A549 (cell line): ENCODE results near the gene LARGE2.

Source experiments
- EHF ChIP-seq: fragments of 250-450 bp; sonication (Bioruptor Pico); IDR thresholded peaks from 2 replicates; pipeline ENCODE4 v1.5.0; 2020; ENCODE audit warnings: mild to moderate bottlenecking
- EHMT2 ChIP-seq: fragments of 200-600 bp; sonication (generic); IDR thresholded peaks from 2 replicates; pipeline ENCODE4 v1.6.1; 2016; ENCODE audit warnings: antibody characterized with exemption, low read depth, mild to moderate bottlenecking, moderate library complexity
- EP300 ChIP-seq, 2 experiments: fragments of >200 bp; sonication (Bioruptor Twin); formaldehyde crosslinking; IDR thresholded peaks; 2 replicates in 1 of 2; 3 replicates in 1 of 2; pipeline ENCODE4 v1.6.1; 2016 to 2017
- JUN ChIP-seq, 2 experiments: fragments of >200 bp; sonication (Bioruptor Twin); formaldehyde crosslinking; IDR thresholded peaks; 2 replicates in 1 of 2; 3 replicates in 1 of 2; pipeline ENCODE4 v1.6.1; 2016 to 2017
- MYC ChIP-seq: IDR thresholded peaks from 2 replicates; pipeline ENCODE4 v1.6.1; 2012; ENCODE audit warnings: mild to moderate bottlenecking, inconsistent platforms, low read length, improper control_type of control experiment, borderline replicate concordance
- NFE2L2 ChIP-seq: fragments of 150-350 bp; conservative IDR thresholded peaks from 2 replicates; pipeline ENCODE4 v1.6.1; 2014; ENCODE audit warnings: low read length
- POLR2A ChIP-seq: IDR thresholded peaks from 2 replicates; pipeline ENCODE4 v1.6.1; 2012; ENCODE audit warnings: mild to moderate bottlenecking, low read length
- REST ChIP-seq: fragments of 200-600 bp; sonication (generic); IDR thresholded peaks from 2 replicates; pipeline ENCODE4 v1.6.1; 2016; ENCODE audit warnings: antibody characterized with exemption, mild to moderate bottlenecking, moderate library complexity
- RNF2 ChIP-seq: fragments of 200-600 bp; sonication (generic); IDR thresholded peaks from 2 replicates; pipeline ENCODE4 v1.6.1; 2016; ENCODE audit warnings: low read depth, mild to moderate bottlenecking, antibody characterized with exemption, moderate library complexity, borderline replicate concordance
- TP53 ChIP-seq: fragments of 250-450 bp; sonication (Bioruptor Pico); IDR thresholded peaks from 2 replicates; pipeline ENCODE4 v1.5.0; 2021; ENCODE audit warnings: mild to moderate bottlenecking, moderate library complexity
- USF2 ChIP-seq: fragments of 450-650 bp; IDR thresholded peaks from 2 replicates; pipeline ENCODE4 v1.6.1; 2014; ENCODE audit warnings: antibody characterized with exemption
- TF ChIP-seq, protein P1 (sequence below): fragments of >200 bp; sonication (Bioruptor Twin); formaldehyde crosslinking; IDR thresholded peaks from 3 replicates; pipeline ENCODE4 v1.5.1; 2016
- TF ChIP-seq, protein P2 (sequence below): IDR thresholded peaks from 2 replicates; pipeline ENCODE4 v1.6.1; 2012; ENCODE audit warnings: low read depth, borderline replicate concordance

DNA sequence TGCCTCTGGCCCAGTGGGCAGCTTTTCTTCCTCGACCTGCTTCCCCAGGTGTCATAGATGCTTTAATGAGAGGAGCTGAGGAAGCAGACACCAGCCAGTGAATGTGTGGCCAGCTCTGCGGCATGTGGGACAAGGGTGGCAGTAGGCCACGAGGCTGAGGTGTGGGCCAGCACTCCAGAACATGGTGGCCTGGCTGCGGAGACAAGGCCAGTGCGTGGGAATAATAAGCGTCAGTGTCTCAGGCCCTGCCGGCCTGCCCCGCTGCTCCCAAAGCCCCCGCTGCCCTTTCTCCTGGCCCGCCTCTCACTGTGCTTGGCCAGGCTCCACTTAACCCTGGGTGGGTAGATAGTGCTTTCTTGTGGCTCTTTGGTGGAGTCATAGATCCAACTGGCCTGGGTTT, 34.9 kb upstream of the LARGE2 start:
- TF ChIP-seq, protein P1, sequence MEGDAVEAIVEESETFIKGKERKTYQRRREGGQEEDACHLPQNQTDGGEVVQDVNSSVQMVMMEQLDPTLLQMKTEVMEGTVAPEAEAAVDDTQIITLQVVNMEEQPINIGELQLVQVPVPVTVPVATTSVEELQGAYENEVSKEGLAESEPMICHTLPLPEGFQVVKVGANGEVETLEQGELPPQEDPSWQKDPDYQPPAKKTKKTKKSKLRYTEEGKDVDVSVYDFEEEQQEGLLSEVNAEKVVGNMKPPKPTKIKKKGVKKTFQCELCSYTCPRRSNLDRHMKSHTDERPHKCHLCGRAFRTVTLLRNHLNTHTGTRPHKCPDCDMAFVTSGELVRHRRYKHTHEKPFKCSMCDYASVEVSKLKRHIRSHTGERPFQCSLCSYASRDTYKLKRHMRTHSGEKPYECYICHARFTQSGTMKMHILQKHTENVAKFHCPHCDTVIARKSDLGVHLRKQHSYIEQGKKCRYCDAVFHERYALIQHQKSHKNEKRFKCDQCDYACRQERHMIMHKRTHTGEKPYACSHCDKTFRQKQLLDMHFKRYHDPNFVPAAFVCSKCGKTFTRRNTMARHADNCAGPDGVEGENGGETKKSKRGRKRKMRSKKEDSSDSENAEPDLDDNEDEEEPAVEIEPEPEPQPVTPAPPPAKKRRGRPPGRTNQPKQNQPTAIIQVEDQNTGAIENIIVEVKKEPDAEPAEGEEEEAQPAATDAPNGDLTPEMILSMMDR, result no peak
- no peak for TF ChIP-seq TP53 (CRISPR knock-in tag)
- TF ChIP-seq JUN (IDR thresholded peaks at IDR 0.05), result no peak
- no peak for TF ChIP-seq USF2
- no peak for TF ChIP-seq REST
- TF ChIP-seq NFE2L2, result no peak
- TF ChIP-seq, protein P2, sequence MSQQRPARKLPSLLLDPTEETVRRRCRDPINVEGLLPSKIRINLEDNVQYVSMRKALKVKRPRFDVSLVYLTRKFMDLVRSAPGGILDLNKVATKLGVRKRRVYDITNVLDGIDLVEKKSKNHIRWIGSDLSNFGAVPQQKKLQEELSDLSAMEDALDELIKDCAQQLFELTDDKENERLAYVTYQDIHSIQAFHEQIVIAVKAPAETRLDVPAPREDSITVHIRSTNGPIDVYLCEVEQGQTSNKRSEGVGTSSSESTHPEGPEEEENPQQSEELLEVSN, result no peak
- TF ChIP-seq POLR2A, result no peak
- TF ChIP-seq EP300 (IDR thresholded peaks at IDR 0.05), result no peak
- no peak for TF ChIP-seq MYC
- no peak for TF ChIP-seq EHF (CRISPR knock-in tag)
- TF ChIP-seq EHMT2, result no peak
- no peak for TF ChIP-seq RNF2
